Stimulated activated CD8-positive, alpha-beta memory T cell treated with anti-CD3 and anti-CD28 coated beads, Interleukin-4, amount 100 ng/mL, for 48 hours (primary cell): ENCODE results near the gene DESI1.
"Not testable (repeated sequence)": the region's sequence is repeated elsewhere in the genome, so short reads cannot be mapped to it uniquely, and the experiment has no call there.

Experiments used
- DNase-seq: peaks from one replicate; pipeline ENCODE4 v3.0.0-alpha.2; 2020

The DESI1 gene

GRCh38 chr22:41620589-41621098 lies at the start of gene DESI1:
DESI1 (minus strand) TSS chr22:41621043; CDS start chr22:41620839, 204 bp downstream.
- DNase-seq: no peak

DNA sequence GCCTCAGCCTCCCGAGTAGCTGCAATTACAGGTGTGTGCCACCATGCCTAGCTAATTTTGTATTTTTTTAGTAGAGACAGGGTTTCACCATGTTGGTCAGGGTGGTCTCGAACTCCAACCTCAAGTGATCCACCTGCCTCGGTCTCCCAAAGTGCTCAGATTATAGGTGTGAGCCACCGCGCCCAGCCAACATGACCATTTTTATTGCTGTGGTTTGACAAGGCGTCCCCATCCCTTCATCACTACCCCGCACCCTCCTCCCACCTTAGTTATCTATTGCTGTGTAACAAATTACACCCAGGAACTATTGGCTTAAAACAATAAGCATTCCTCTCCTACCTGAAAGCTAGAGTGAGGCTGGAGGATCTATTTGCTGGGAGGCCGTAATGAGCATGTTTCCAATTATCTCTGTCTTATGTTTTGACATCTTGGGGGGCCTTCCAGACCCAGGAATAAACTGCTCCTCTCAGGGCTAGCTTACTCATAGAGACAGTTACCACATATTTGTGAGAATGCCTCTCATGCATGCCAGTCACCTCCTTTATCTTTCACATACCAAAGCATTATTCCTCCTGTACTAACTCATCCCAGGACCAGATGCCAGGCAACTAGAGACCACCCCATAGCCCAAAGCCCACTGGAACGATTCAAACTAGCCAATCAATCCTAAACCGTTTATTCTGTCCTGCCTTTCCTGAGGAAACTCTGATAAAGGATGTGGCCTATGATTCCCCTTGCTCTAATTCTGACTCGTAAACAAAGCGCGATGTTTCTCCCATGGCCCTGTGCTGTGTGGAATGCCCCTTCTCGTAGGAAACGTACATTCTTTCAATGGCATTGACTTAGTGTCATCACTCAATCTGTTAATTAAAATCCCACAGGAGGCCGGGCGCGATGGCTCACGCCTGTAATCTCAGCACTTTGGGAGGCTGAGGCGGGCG lies 48.4 kb upstream of the DESI1 start:
- DNase-seq: no peak

DNA sequence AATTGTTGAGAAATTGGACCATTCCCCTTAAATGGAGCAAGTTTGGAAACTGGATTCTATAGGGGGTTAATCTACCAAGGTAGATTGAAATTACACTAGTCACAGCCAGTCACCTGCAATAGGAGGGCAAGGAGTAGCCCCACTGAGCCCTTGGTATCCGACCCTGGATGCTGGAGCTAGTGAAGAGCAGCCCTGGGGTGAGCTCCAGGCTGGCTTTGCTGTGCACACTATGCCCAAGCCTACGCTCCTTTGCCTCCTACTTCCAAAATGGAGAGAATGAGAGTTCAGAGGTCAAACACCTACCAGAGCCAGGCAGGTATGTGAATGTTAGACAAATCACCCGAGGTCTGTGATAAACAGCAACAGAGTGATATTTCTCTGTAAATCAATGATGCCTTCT lies 44.1 kb upstream of the DESI1 start:
- peak; percentile 21 for DNase-seq

DNA sequence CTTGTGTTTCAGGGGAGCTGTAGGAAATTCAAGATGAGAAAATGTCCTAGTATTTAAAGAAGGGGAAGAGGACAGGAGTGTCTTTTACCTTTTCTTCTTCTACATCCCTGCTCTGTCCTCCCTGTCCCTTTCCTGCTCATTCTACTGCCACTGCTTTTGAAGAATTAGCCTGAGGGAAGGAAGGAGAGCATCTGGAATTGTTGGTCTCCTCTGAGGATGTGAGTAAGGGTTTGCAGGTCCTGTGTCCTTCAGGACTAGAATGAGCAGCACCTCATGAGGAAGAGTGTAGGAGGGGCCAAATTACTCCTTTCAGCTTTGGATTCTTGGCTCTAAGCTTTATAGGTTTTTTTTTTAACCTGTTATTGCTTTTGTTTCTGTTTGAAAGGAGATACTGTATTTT lies 43.6 kb upstream of the DESI1 start:
- DNase-seq: peak; percentile 5

DNA sequence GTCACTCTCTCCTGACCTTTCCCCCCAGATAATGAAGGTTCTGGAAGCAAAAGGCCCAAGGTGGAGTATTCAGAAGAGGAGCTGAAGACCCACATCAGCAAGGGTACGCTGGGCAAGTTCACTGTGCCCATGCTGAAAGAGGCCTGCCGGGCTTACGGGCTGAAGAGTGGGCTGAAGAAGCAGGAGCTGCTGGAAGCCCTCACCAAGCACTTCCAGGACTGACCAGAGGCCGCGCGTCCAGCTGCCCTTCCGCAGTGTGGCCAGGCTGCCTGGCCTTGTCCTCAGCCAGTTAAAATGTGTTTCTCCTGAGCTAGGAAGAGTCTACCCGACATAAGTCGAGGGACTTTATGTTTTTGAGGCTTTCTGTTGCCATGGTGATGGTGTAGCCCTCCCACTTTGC lies 42.8 kb upstream of the DESI1 start:
- peak; percentile 22 for DNase-seq

DNA sequence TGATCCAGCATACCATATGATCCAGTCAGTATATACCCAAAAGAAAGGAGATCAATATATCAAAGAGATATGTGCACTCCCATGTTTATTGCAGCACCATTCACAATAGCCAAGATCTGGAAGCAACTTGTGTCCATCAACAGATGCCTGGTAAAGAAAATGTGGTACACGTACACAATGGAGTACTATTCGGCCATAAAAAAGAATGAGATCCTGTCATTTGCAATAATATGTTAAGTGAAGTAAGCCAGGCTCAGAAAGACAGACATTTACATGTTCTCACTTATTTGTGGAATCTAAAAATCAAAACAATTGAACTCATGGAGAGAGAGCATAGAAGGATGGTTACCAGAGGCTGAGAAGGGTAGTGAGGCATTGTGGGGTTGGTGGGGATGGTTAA lies 40.9 kb upstream of the DESI1 start:
- no peak for DNase-seq

- no peak for DNase-seq
Observed at GRCh38 chr22:41661088-41661487, 40.2 kb upstream of the DESI1 start.

- DNase-seq: no peak
Observed at GRCh38 chr22:41660416-41660815, 39.6 kb upstream of the DESI1 start.

DNA sequence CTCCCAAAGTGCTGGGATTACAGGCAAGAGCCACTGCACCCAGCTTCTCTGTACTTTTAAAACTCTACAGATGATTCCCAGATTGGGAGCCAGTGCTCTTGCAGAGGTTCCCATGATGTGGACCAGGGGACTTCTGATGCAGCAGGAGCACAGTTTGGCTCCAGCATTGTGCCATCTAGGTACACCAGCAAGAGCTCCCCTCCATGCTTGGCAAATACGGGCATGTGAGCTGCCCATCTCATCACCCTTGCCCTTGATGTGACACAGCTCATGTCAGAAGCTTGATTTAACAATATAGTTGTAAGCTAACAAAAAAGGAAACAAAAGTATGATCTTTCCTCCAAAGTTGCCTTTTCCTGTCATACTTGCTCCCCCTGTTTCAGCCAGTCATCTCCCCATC lies 39.1 kb upstream of the DESI1 start:
- no peak for DNase-seq

GRCh38 chr22:41658869-41659268 lies 38.0 kb upstream of the DESI1 start:
- no peak for DNase-seq

- DNase-seq: no peak
Observed at GRCh38 chr22:41657709-41658108, 36.9 kb upstream of the DESI1 start.

- peak; percentile 8 for DNase-seq
Observed at GRCh38 chr22:41656556-41656955, 35.7 kb upstream of the DESI1 start.

- DNase-seq: no peak
Observed at GRCh38 chr22:41654322-41654721, 33.5 kb upstream of the DESI1 start.

GRCh38 chr22:41650821-41651220 lies 30.0 kb upstream of the DESI1 start:
- DNase-seq: no peak

DNA sequence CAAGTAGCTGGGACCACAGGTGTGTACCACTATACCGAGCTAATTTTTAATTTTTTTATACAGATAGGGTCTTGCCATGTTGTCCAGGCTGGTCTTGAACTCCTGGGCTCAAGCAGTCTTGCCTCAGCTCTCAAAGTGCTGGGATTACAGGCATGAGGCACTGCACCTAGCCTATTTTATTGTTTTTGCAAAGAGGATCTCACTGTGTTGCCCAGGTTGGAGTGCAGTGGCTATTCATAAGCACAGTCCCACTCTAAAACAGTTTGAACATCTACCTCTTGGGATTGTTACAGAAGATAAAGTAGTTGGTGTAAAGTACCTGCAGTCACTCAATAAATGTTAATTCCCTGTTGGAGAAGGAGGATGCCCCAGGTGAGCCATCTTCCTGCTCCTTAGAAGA lies 29.4 kb upstream of the DESI1 start:
- DNase-seq: no peak

GRCh38 chr22:41648432-41648831 lies 27.6 kb upstream of the DESI1 start:
- DNase-seq: no peak

DNA sequence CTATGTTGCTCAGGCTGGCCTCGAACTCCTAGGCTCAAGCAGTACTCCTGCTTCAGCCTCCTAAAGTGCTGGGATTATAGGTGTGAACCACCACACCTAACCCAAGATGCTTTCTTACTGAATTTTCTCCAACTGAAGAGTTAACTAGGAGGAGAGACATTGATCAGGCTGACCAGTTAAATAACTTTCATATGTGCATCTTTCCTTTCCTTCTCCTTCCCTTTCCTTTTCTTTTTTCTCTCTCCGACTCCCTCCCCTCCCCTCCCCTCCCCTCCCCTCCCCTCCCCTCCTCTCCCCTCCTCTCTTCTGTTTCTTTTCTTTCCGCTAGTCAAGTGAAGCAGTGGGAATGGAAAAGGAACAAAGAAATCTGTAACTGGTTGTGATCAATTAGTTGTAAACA lies 26.9 kb upstream of the DESI1 start:
- no peak for DNase-seq

- DNase-seq: no peak
Observed at GRCh38 chr22:41642331-41643110, 21.7 kb upstream of the DESI1 start.

GRCh38 chr22:41641854-41642253 lies 21.0 kb upstream of the DESI1 start:
- no peak for DNase-seq

DNA sequence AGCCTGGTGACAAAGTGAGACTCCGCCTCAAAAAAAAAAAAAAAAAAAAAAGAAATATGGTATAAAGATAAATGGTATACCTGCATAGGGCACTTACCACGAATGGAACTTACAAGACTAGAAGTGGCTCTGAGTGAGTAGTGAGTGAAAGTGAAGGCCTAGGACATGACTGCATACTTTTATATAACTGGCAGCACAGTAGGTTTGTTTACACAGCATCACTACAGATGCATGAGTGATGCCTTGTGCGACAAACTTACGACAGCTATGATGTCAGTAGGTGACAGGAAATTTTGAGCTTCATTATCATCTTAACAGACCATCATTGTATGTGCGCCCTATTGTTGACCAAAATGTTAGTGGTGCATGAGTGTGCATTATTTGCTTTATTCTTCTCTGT lies 17.9 kb upstream of the DESI1 start:
- no peak for DNase-seq

DNA sequence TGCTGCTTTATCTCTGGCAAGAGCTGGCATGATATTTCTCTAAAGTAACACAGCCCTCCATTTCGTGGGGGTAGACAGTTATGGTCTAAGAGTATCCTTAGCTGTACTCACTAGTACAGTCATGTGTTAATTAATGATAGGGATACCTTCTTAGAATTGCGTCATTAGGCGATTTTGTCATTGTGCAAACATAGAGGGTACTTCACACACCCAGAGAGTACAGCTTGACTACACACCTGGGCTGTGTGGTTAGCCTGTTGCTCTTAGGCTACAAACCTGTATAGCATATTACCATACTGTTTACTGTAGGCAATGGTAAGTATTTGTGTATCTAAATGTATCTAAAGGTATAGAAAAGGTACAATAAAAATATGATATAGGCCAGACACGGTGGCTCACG lies 17.3 kb upstream of the DESI1 start:
- no peak for DNase-seq

GRCh38 chr22:41637623-41638022 lies 16.8 kb upstream of the DESI1 start:
- DNase-seq: not testable (repeated sequence)

- no peak for DNase-seq
Observed at GRCh38 chr22:41636467-41636866, 15.6 kb upstream of the DESI1 start.

- not testable (repeated sequence) for DNase-seq
Observed at GRCh38 chr22:41634610-41635009, 13.8 kb upstream of the DESI1 start.
